ENCODE data around the gene UBE2G2. TPM values are rescaled to one million over a fixed set of nuclear protein-coding genes. Genes with fewer than 3 reads are reported as not detected.
"Not testable (repeated sequence)": the region's sequence is repeated elsewhere in the genome, so short reads cannot be mapped to it uniquely, and the experiment has no call there.

Gene UBE2G2
- total and polyA plus RNA-seq, 2 experiments from 2014 or later = 39.1 to 64.4 TPM

GRCh38 chr21:44834951-44835646, 33.5 kb upstream of the UBE2G2 start:
- WGBS, 2 experiments (ENCODE audit: low coverage in 1 of 2, low lambda C conversion rate in 2 of 2, missing lambda C conversion rate in 2 of 2) = 81 to 83% methylated on average over 29 of the region's 29 CpGs
- H3K27me3 ChIP-seq (replicated peaks; ENCODE audit: insufficient read depth) = 0 out of 2 replicates have a peak, but pooled peaks cover 6% of the 10 kb centered on the region
- no peaks in the 10 kb centered on the region for H3K9me3 ChIP-seq (ENCODE audit: low read depth)
- in situ Hi-C loops (cut with MboI) = no loop called here
- no peak for DNase-seq
- peaks cover 8% of the 10 kb centered on the region; the same call in 1 of the 2 replicates for H3K4me1 ChIP-seq (ENCODE audit: insufficient read depth)
- no peak overlapping the region for H3K4me2 ChIP-seq (ENCODE audit: unreplicated experiment)
- no peaks in the 10 kb centered on the region for H4K20me1 ChIP-seq (ENCODE audit: insufficient read depth)
- no peak overlapping the region for H3K4me3 ChIP-seq
- no peaks in the 10 kb centered on the region for H3K36me3 ChIP-seq (ENCODE audit: low read depth)
- no peak overlapping the region for H3K27ac ChIP-seq
- TF ChIP-seq EZH2phosphoT487 (IDR thresholded peaks at IDR 0.05; ENCODE audit: insufficient read depth, low read depth) (no peak), EZH2 (IDR thresholded peaks at IDR 0.05; ENCODE audit: insufficient read depth, poor library complexity, severe bottlenecking) (no peak)
- H3K9ac ChIP-seq = no peak overlapping the region
- H2AFZ ChIP-seq = no peak overlapping the region
- no peaks in the 10 kb centered on the region for H3K79me2 ChIP-seq (ENCODE audit: insufficient read depth)
- H3K9me2 ChIP-seq (ENCODE audit: insufficient read depth) = no peaks in the 10 kb centered on the region
- H3F3A ChIP-seq (ENCODE audit: insufficient read depth) = no peaks in the 10 kb centered on the region

- Histone ChIP-seq H3K36me3 (ENCODE audit: low read depth) (no peaks in the 10 kb centered on the region), H3K27ac (no peak overlapping the region), H3K79me2 (ENCODE audit: insufficient read depth) (no peaks in the 10 kb centered on the region), H3K9ac (no peak overlapping the region), H3K4me3 (no peak overlapping the region), H3K9me2 (ENCODE audit: insufficient read depth) (no peaks in the 10 kb centered on the region), H3K9me3 (ENCODE audit: low read depth) (no peaks in the 10 kb centered on the region), H3F3A (ENCODE audit: insufficient read depth) (no peaks in the 10 kb centered on the region), H3K27me3 (replicated peaks; ENCODE audit: insufficient read depth) (0 out of 2 replicates have a peak, but pooled peaks cover 3% of the 10 kb centered on the region), H2AFZ (no peak overlapping the region), H3K4me2 (ENCODE audit: unreplicated experiment) (no peak overlapping the region), H4K20me1 (ENCODE audit: insufficient read depth) (no peaks in the 10 kb centered on the region), H3K4me1 (ENCODE audit: insufficient read depth) (peaks cover 8% of the 10 kb centered on the region; the same call in 1 of the 2 replicates)
- 85 to 86% methylated on average over 25 to 26 of the region's 26 CpGs for WGBS, 2 experiments (ENCODE audit: low coverage in 1 of 2, low lambda C conversion rate in 2 of 2, missing lambda C conversion rate in 2 of 2)
- no peak for TF ChIP-seq EZH2phosphoT487 (IDR thresholded peaks at IDR 0.05; ENCODE audit: insufficient read depth, low read depth)
- no peak for TF ChIP-seq EZH2 (IDR thresholded peaks at IDR 0.05; ENCODE audit: insufficient read depth, poor library complexity, severe bottlenecking)
- in situ Hi-C loops (cut with MboI) = no loop called here
- no peak for DNase-seq
These were observed 32.8 kb upstream of the UBE2G2 start for GRCh38 chr21:44834231-44834950.

- no peaks in the 10 kb centered on the region for H4K20me1 ChIP-seq (ENCODE audit: insufficient read depth)
- H3K9ac ChIP-seq = no peak overlapping the region
- no peak for TF ChIP-seq EZH2 (IDR thresholded peaks at IDR 0.05; ENCODE audit: insufficient read depth, poor library complexity, severe bottlenecking)
- no peak overlapping the region for H3K4me3 ChIP-seq
- DNase-seq = no peak
- no peaks in the 10 kb centered on the region for H3K9me3 ChIP-seq (ENCODE audit: low read depth)
- 0 out of 2 replicates have a peak, but pooled peaks cover 3% of the 10 kb centered on the region for H3K27me3 ChIP-seq (replicated peaks; ENCODE audit: insufficient read depth)
- no peak overlapping the region for H3K4me2 ChIP-seq (ENCODE audit: unreplicated experiment)
- H3K4me1 ChIP-seq (ENCODE audit: insufficient read depth) = peaks cover 8% of the 10 kb centered on the region; the same call in 1 of the 2 replicates
- 78 to 85% methylated on average over 5 of the region's 5 CpGs for WGBS, 2 experiments (ENCODE audit: low coverage in 1 of 2, low lambda C conversion rate in 2 of 2, missing lambda C conversion rate in 2 of 2)
- H3K9me2 ChIP-seq (ENCODE audit: insufficient read depth) = no peaks in the 10 kb centered on the region
- no peaks in the 10 kb centered on the region for H3K36me3 ChIP-seq (ENCODE audit: low read depth)
- no peak overlapping the region for H3K27ac ChIP-seq
- H3F3A ChIP-seq (ENCODE audit: insufficient read depth) = no peaks in the 10 kb centered on the region
- no peaks in the 10 kb centered on the region for H3K79me2 ChIP-seq (ENCODE audit: insufficient read depth)
- in situ Hi-C loops (cut with MboI) = no loop called here
- no peak overlapping the region for H2AFZ ChIP-seq
These were observed 32.0 kb upstream of the UBE2G2 start for GRCh38 chr21:44833663-44834062.

GRCh38 chr21:44832516-44833255, 31.1 kb upstream of the UBE2G2 start:
- H4K20me1 ChIP-seq (ENCODE audit: insufficient read depth); H3K9ac ChIP-seq; H3K9me3 ChIP-seq (ENCODE audit: low read depth); H2AFZ ChIP-seq; H3K9me2 ChIP-seq (ENCODE audit: insufficient read depth); H3F3A ChIP-seq (ENCODE audit: insufficient read depth); H3K27ac ChIP-seq; H3K27me3 ChIP-seq (replicated peaks; ENCODE audit: insufficient read depth); DNase-seq; in situ Hi-C loops (cut with MboI); H3K4me1 ChIP-seq (ENCODE audit: insufficient read depth); H3K79me2 ChIP-seq (ENCODE audit: insufficient read depth); H3K36me3 ChIP-seq (ENCODE audit: low read depth); H3K4me2 ChIP-seq (ENCODE audit: unreplicated experiment); H3K4me3 ChIP-seq: not testable (repeated sequence)
- WGBS, 2 experiments (ENCODE audit: low coverage in 1 of 2, low lambda C conversion rate in 2 of 2, missing lambda C conversion rate in 2 of 2) = 84% methylated on average over 23 of the region's 23 CpGs
